Pancreas (tissue), 10 donors: ENCODE measurements around the gene ITCH. TPM values are rescaled to one million over a fixed set of nuclear protein-coding genes. Genes with fewer than 3 reads are reported as not detected.

Source experiments
- ATAC-seq, 4 donors: fragments of 200-7000 bp; cut with Tn5 transposase; one replicate each; pipeline versions ENCODE4 v1.8.0 to v1.9.1; 2020; ENCODE audit warnings: mild to moderate bottlenecking in 4 of 4, moderate library complexity in 4 of 4
- DNase-seq, 6 donors: peaks; one replicate each; pipeline ENCODE4 v3.0.0-alpha.2; 2020
- FAIRE-seq: peaks from 2 replicates; lab custom pipeline; 2012; peaks lifted over from hg19 to GRCh38; lab: Jason Lieb, UNC
- H3K27ac ChIP-seq, 4 donors: fragments of 200-600 bp; sonication (generic); 1 replicate in 3 of 4; 2 replicates in 1 of 4; pipeline versions ENCODE4 v1.5.0 to v1.8.0; 2020
- H3K27me3 ChIP-seq, 4 donors: fragments of 200-600 bp; one replicate each; pipeline ENCODE4 v1.8.0; 2021
- H3K36me3 ChIP-seq, 3 donors: fragments of 200-600 bp; sonication (generic) in 1 of 3; one replicate each; pipeline versions ENCODE4 v1.5.0 to v1.8.0; 2020 to 2021
- H3K4me1 ChIP-seq, 3 donors: fragments of 200-600 bp; one replicate each; pipeline ENCODE4 v1.8.0; 2021
- H3K4me3 ChIP-seq, 4 donors: fragments of 200-600 bp; sonication (generic) in 2 of 4; one replicate each; pipeline versions ENCODE4 v1.5.0 to v1.8.0; 2020 to 2021
- H3K9me3 ChIP-seq, 4 donors: fragments of 200-600 bp; one replicate each; pipeline ENCODE4 v1.8.0; 2021
- CTCF ChIP-seq, 4 donors: fragments of 200-600 bp; sonication (generic) in 3 of 4; IDR thresholded peaks; one replicate each; pipeline versions ENCODE4 v1.5.0 to v1.8.0; 2021; ENCODE audit warnings: antibody characterized with exemption in 4 of 4
- WGBS, 2 donors: extraction: QIAGEN DNeasy Blood & Tissue Kit; methylation state at CpG; one replicate each; pipeline ENCODE4 v1.1.7; 2013; 5-methylcytosine and 5-hydroxymethylcytosine counted together
- intact Hi-C, 3 donors: fragments of 100-400 bp; cut with DNase I; formaldehyde crosslinking; loops; one replicate each; pipeline versions ENCODE4 v1.11.1 to v1.14.2; 2022
- polyA plus RNA-seq, 2 donors: library from polyadenylated mRNA; stranded (reverse); fragments of 200-250 nt; gene quantifications; one replicate each; pipeline ENCODE4 v1.2.3, GENCODE V29; 2013
- total RNA-seq, 6 donors: library from RNA; stranded (reverse); fragmentation: NEBNext Ultra II Directional in 4 of 6; extraction: Animal tissue kit (Norgen Biotek cat#: 25700) in 4 of 6; gene quantifications; one replicate each; pipeline versions ENCODE4 v1.2.1 to v1.2.4, GENCODE V29; 2021 to 2023
- donor health status: healthy with polysubstance abuse.
- donor health status: DM: no; HTN: no; CAD: no; lungs with moderate emphysema.
- donor health status: DM: no; HTN: no; CAD: no.
- donor health status: control.
- donor health status: control.
- donor health status: Bipolar disorder and iron deficiency.
- donor health status: DM: yes; HTN: yes; CAD: no.
- donor health status: DM: no; HTN: no; CAD: no.
- donor health status: DM: no; HTN: no; CAD: no.
- donor health status: DM: yes; HTN: yes; CAD: no.

The ITCH gene
- total and polyA plus RNA-seq, 8 donors, result 5.7 to 37.0 (median 20.5) TPM

GRCh38 chr20:34539756-34540155 is 176.7 kb downstream of the ITCH start:
- no peak for ATAC-seq
- peaks cover 3 to 44% (median 9%) of the 10 kb centered on the region in 3 donors for H3K36me3 ChIP-seq

GRCh38 chr20:34540596-34541263 is 177.7 kb downstream of the ITCH start:
- Histone ChIP-seq H3K27me3 (no peaks in the 10 kb centered on the region), H3K4me1 (no peaks in the 10 kb centered on the region), H3K9me3 (no peaks in the 10 kb centered on the region), H3K4me3 (no peak overlapping the region), H3K36me3 (peaks cover under 1 to 35% (median 3%) of the 10 kb centered on the region in 3 donors), H3K27ac (no peak overlapping the region)
- DNase-seq (no peak), FAIRE-seq (no peak), ATAC-seq (no peak)
- WGBS, 2 donors, result 91 to 92% methylated on average over 15 of the region's 15 CpGs
- intact Hi-C loops, result loop anchor here in 1 of 3 donors (10.0 kb wide), 1 partner anchor 164 kb away; the partner anchor contains the start of gene TP53INP2
- no peak for TF ChIP-seq CTCF (IDR thresholded peaks at IDR 0.05)

More at GRCh38 chr20:34539756-34540155, 176.7 kb downstream of the ITCH start:
- intact Hi-C loops, result loop anchor here in 2 of 3 donors (10.0 kb wide), 2 partner anchors 165 to 225 kb away; partner anchors contain the start of gene TP53INP2 (in 1 of the 2)
- no peak for DNase-seq
- no peak overlapping the region for H3K4me3 ChIP-seq
- TF ChIP-seq CTCF (IDR thresholded peaks at IDR 0.05), result no peak
- no peak for FAIRE-seq
- H3K4me1 ChIP-seq, result no peaks in the 10 kb centered on the region
- no peak overlapping the region for H3K27ac ChIP-seq
- H3K27me3 ChIP-seq, result no peaks in the 10 kb centered on the region
- WGBS, 2 donors, result 95 to 99% methylated on average over 8 of the region's 8 CpGs
- H3K9me3 ChIP-seq, result no peaks in the 10 kb centered on the region

- intact Hi-C loops, result loop anchor here in 1 of 3 donors (10.0 kb wide), 1 partner anchor 163 kb away; the partner anchor contains the start of gene TP53INP2
- ATAC-seq (no peak), FAIRE-seq (no peak), DNase-seq (no peak)
- 91 to 93% methylated on average over 13 of the region's 13 CpGs for WGBS, 2 donors
- TF ChIP-seq CTCF (IDR thresholded peaks at IDR 0.05), result no peak
- Histone ChIP-seq H3K4me1 (no peaks in the 10 kb centered on the region), H3K36me3 (peaks cover 0 to 28% (median under 1%) of the 10 kb centered on the region in 3 donors), H3K9me3 (no peaks in the 10 kb centered on the region), H3K27ac (no peak overlapping the region), H3K4me3 (no peak overlapping the region), H3K27me3 (no peaks in the 10 kb centered on the region)
Measured at GRCh38 chr20:34541264-34541901, 178.3 kb downstream of the ITCH start.

- Histone ChIP-seq H3K4me1 (no peaks in the 10 kb centered on the region), H3K4me3 (no peak overlapping the region), H3K9me3 (no peaks in the 10 kb centered on the region), H3K27me3 (no peaks in the 10 kb centered on the region), H3K27ac (no peak overlapping the region), H3K36me3 (peaks cover 0 to 24% (median 0%) of the 10 kb centered on the region in 3 donors)
- intact Hi-C loops, result loop anchor here in 1 of 3 donors (10.0 kb wide), 1 partner anchor 163 kb away; the partner anchor contains the start of gene TP53INP2
- TF ChIP-seq CTCF (IDR thresholded peaks at IDR 0.05), result no peak
- FAIRE-seq, result no peak
- ATAC-seq, result no peak
- 85 to 87% methylated on average over 16 of the region's 16 CpGs for WGBS, 2 donors
- DNase-seq, result no peak
Measured at GRCh38 chr20:34541917-34542316, 178.8 kb downstream of the ITCH start.
